ENCODE measurements around the gene ZNF558. TPM values are rescaled to one million over a fixed set of nuclear protein-coding genes. Genes with fewer than 3 reads are reported as not detected.

Gene ZNF558
- 10 to 100 TPM; 27.2 to 66.8 (median 36.6) TPM for total RNA-seq

- peak within 1 kb of the TSS; percentile 98 for H3K27ac ChIP-seq
- no peaks in the 10 kb centered on the region for H3K27me3 ChIP-seq
- H3K9me3 ChIP-seq, result no peaks in the 10 kb centered on the region
- peak; percentile 99 to 100 for DNase-seq (ENCODE audit: low spot score in 2 of 2)
- peaks cover 20% of the 10 kb centered on the region for H3K36me3 ChIP-seq
- TF ChIP-seq, protein P1, sequence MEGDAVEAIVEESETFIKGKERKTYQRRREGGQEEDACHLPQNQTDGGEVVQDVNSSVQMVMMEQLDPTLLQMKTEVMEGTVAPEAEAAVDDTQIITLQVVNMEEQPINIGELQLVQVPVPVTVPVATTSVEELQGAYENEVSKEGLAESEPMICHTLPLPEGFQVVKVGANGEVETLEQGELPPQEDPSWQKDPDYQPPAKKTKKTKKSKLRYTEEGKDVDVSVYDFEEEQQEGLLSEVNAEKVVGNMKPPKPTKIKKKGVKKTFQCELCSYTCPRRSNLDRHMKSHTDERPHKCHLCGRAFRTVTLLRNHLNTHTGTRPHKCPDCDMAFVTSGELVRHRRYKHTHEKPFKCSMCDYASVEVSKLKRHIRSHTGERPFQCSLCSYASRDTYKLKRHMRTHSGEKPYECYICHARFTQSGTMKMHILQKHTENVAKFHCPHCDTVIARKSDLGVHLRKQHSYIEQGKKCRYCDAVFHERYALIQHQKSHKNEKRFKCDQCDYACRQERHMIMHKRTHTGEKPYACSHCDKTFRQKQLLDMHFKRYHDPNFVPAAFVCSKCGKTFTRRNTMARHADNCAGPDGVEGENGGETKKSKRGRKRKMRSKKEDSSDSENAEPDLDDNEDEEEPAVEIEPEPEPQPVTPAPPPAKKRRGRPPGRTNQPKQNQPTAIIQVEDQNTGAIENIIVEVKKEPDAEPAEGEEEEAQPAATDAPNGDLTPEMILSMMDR (IDR thresholded peaks at IDR 0.05), result peak in 1 of 2 donors; percentile 51
- TF ChIP-seq POLR2A (IDR thresholded peaks at IDR 0.05) (peak in 1 of 2 donors; percentile 86), EP300 (IDR thresholded peaks at IDR 0.05) (no peak), POLR2AphosphoS5 (IDR thresholded peaks at IDR 0.05) (peak; percentile 75 to 96 (median 92))
- H3K4me3 ChIP-seq, result peak within 1 kb of the TSS; percentile 99
- 2% methylated on average over 10 of the region's 78 CpGs for WGBS
- peaks cover 10% of the 10 kb centered on the region for H3K4me1 ChIP-seq
Measured at GRCh38 chr19:8832132-8833021, at the start of gene ZNF558, which contains the start of gene MBD3L1. Gene ZNF558 (minus strand): TSS chr19:8832304. CDS start chr19:8822659, 9,645 bp downstream. Gene MBD3L1 (plus strand): TSS chr19:8832377. CDS start chr19:8842679, 10,302 bp downstream.

DNA sequence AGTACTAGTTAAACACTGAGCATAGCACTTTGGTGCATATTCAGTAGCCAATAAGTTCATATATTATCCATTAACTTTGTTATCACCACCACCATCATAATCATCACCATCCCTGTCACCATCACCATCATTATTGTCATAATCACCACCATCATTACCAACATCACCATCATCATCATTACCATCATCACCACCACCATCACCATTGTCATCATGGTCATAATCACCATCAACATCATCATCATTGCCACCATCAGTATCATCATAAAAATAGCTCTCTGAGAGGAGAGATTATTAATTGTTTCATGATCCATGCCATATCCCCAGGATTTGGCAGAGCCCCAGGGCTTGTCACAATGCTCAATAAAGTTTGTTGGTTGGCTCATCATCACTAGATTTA, 49.4 kb upstream of the ZNF558 start:
- no peaks in the 10 kb centered on the region for H3K4me1 ChIP-seq
- H3K9me3 ChIP-seq, result no peaks in the 10 kb centered on the region
- no peak overlapping the region for H3K27ac ChIP-seq
- H3K36me3 ChIP-seq, result no peaks in the 10 kb centered on the region
- TF ChIP-seq POLR2A (IDR thresholded peaks at IDR 0.05), result no peak
- no peak for TF ChIP-seq EP300 (IDR thresholded peaks at IDR 0.05)
- no peak for TF ChIP-seq POLR2AphosphoS5 (IDR thresholded peaks at IDR 0.05)
- TF ChIP-seq, protein P1 (IDR thresholded peaks at IDR 0.05), result no peak
- DNase-seq (ENCODE audit: low spot score in 2 of 2), result no peak
- H3K4me3 ChIP-seq, result no peak overlapping the region
- peaks cover 4% of the 10 kb centered on the region for H3K27me3 ChIP-seq

DNA sequence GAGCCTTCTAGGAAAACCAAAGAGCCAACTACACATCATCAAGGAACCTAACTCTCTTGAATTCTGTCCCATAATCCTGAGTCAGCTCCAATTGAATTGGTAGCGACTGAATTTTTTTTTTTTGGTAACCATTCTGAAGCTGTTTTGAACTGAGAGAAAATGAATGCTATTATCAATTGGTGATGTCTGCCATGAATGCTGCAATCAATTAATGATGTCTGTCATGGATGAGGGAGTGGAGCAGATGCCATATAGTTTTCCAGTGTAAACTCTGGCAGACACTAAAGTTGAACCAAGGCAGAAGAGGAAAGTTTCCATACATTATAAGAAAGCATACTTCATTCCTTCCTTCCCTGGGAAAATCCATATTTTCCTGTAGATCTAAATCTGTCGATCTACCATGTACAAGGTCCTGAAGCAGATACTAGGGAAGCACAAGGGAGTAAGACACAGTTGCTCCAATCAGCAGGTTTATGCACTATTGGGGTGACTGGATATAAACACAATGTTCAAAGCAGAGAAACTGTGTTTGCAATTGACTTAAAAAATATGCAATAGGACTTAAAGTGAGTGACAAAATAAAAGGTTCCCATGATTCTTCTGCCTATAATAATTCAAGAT, 48.9 kb upstream of the ZNF558 start:
- Histone ChIP-seq H3K27me3 (peaks cover 4% of the 10 kb centered on the region), H3K9me3 (no peaks in the 10 kb centered on the region), H3K4me3 (no peak overlapping the region), H3K27ac (no peak overlapping the region), H3K4me1 (no peaks in the 10 kb centered on the region), H3K36me3 (no peaks in the 10 kb centered on the region)
- DNase-seq (ENCODE audit: low spot score in 2 of 2), result no peak
- TF ChIP-seq POLR2A (IDR thresholded peaks at IDR 0.05) (no peak), EP300 (IDR thresholded peaks at IDR 0.05) (no peak), POLR2AphosphoS5 (IDR thresholded peaks at IDR 0.05) (no peak)
- TF ChIP-seq, protein P1 (IDR thresholded peaks at IDR 0.05), result no peak
- 81% methylated on average over 2 of the region's 2 CpGs for WGBS

- H3K4me3 ChIP-seq, result no peak overlapping the region
- DNase-seq (ENCODE audit: low spot score in 2 of 2), result no peak
- 27% methylated on average over 6 of the region's 6 CpGs for WGBS
- no peak overlapping the region for H3K27ac ChIP-seq
- no peaks in the 10 kb centered on the region for H3K36me3 ChIP-seq
- no peaks in the 10 kb centered on the region for H3K9me3 ChIP-seq
- no peaks in the 10 kb centered on the region for H3K4me1 ChIP-seq
- TF ChIP-seq EP300 (IDR thresholded peaks at IDR 0.05) (no peak), POLR2A (IDR thresholded peaks at IDR 0.05) (no peak), POLR2AphosphoS5 (IDR thresholded peaks at IDR 0.05) (no peak)
- TF ChIP-seq, protein P1 (IDR thresholded peaks at IDR 0.05), result no peak
- H3K27me3 ChIP-seq, result peaks cover 4% of the 10 kb centered on the region
Measured at GRCh38 chr19:8877854-8878705, 46.0 kb upstream of the ZNF558 start.

All from suprapubic skin (tissue), 4 donors.